HepG2 (cell line): ENCODE measurements around the gene PFN1. TPM values are rescaled to one million over a fixed set of nuclear protein-coding genes. Genes with fewer than 3 reads are reported as not detected.
A peak's percentile ranks its signal among the peaks of the same experiment; 100 is the strongest.

Source experiments
- ATAC-seq: fragments of 200-7000 bp; cut with Tn5 transposase; 3 replicates; pipeline ENCODE4 v1.9.1; 2020; ENCODE audit warnings: mild to moderate bottlenecking, moderate library complexity
- BruUV-seq: library from RNA; stranded (reverse); fragments of 400-500 nt; replicated peaks from 2 replicates; lab custom pipeline; 2021; lab: Mats Ljungman, UMichigan
- CTCF ChIA-PET: fragments of 300-600 bp; formaldehyde crosslinking; extraction: SDS; loops from one replicate; lab custom pipeline; 2021; ENCODE audit warnings: low total read pairs, inconsistent platforms, low intra/inter-chr PET ratio; lab: Yijun Ruan, JAX
- POLR2A ChIA-PET: fragments of 350-600 bp; sonication (Branson Sonifier 250); formaldehyde crosslinking; loops from one replicate; lab custom pipeline; 2020; ENCODE audit warnings: antibody characterized with exemption, inconsistent platforms; lab: Yijun Ruan, JAX
- DNase-seq: peaks from one replicate; pipeline ENCODE4 v3.0.0-alpha.2; 2015; ENCODE audit warnings: low spot score
- FAIRE-seq: peaks from 3 replicates; lab custom pipeline; 2011; peaks lifted over from hg19 to GRCh38; lab: Jason Lieb, UNC
- H2AFZ ChIP-seq: one replicate; pipeline ENCODE4 v1.6.1; 2011; ENCODE audit warnings: low read length, inconsistent platforms
- H3K27ac ChIP-seq: fragments of 300-600 bp; 3 replicates; pipeline ENCODE4 v1.8.0; 2011; ENCODE audit warnings: mixed run types, mild to moderate bottlenecking, mixed read lengths, low read length, inconsistent platforms; ENCODE audit not compliant: insufficient read depth; ENCODE audit errors: extremely low read length
- H3K27me3 ChIP-seq, 2 experiments: fragments of 200-600 bp in 1 of 2; 2 replicates in 1 of 2; 3 replicates in 1 of 2; pipeline versions ENCODE4 v1.6.0 to v1.8.0; 2011; ENCODE audit warnings: low read length in 2 of 2, mild to moderate bottlenecking in 2 of 2, moderate library complexity in 2 of 2, inconsistent platforms in 1 of 2; ENCODE audit not compliant: insufficient read depth in 2 of 2, control insufficient read depth in 1 of 2
- H3K36me3 ChIP-seq, 2 experiments: fragments of 200-600 bp in 1 of 2; replicated peaks in 1 of 2; 2 replicates in 1 of 2; 3 replicates in 1 of 2; pipeline versions ENCODE4 v1.5.1 to v1.8.0; 2011; ENCODE audit warnings: low read length in 2 of 2, inconsistent platforms in 1 of 2; ENCODE audit not compliant: insufficient read depth in 2 of 2, control insufficient read depth in 1 of 2
- H3K4me1 ChIP-seq: 2 replicates; pipeline ENCODE4 v1.5.1; 2012; ENCODE audit warnings: low read length, inconsistent platforms; ENCODE audit not compliant: insufficient read depth
- H3K4me2 ChIP-seq: 2 replicates; pipeline ENCODE4 v1.6.0; 2011; ENCODE audit warnings: low read depth, low read length, inconsistent platforms
- H3K4me3 ChIP-seq, 3 experiments: fragments of 200-600 bp in 1 of 3; sonication (generic), shearing (Covaris generic) in 1 of 3; replicated peaks in 1 of 3; 2 replicates each; pipeline ENCODE4 v1.5.1; 2011 to 2016; ENCODE audit warnings: low read length in 3 of 3, inconsistent platforms in 2 of 3, low read depth in 2 of 3, mild to moderate bottlenecking in 2 of 3, control low read depth in 1 of 3, mixed read lengths in 1 of 3; ENCODE audit not compliant: insufficient read depth in 1 of 3
- H3K79me2 ChIP-seq: one replicate; pipeline ENCODE4 v1.6.1; 2011; ENCODE audit warnings: low read length, inconsistent platforms; ENCODE audit not compliant: insufficient read depth
- H3K9ac ChIP-seq: 2 replicates; pipeline ENCODE4 v1.6.0; 2011; ENCODE audit warnings: mild to moderate bottlenecking, low read depth, low read length, inconsistent platforms; ENCODE audit not compliant: insufficient read depth
- H3K9me3 ChIP-seq: 2 replicates; pipeline ENCODE4 v1.5.1; 2012; ENCODE audit warnings: mild to moderate bottlenecking, low read length
- H4K20me1 ChIP-seq: 2 replicates; pipeline ENCODE4 v1.6.0; 2011; ENCODE audit warnings: inconsistent platforms, mild to moderate bottlenecking, low read length, moderate library complexity; ENCODE audit not compliant: insufficient read depth
- ASH2L ChIP-seq: fragments of 300-600, 200-600 bp; sonication (generic); IDR thresholded peaks from 2 replicates; pipeline ENCODE4 v1.7.0; 2017; ENCODE audit warnings: low read depth, mild to moderate bottlenecking, moderate library complexity, mixed read lengths, low read length; ENCODE audit not compliant: insufficient read length
- MEF2D ChIP-seq: sonication (generic); formaldehyde crosslinking; IDR thresholded peaks from 2 replicates; pipeline ENCODE4 v1.5.1; 2020; ENCODE audit warnings: mild to moderate bottlenecking, missing genetic modification reagents
- TCF12 ChIP-seq, 2 experiments: fragments of 450-650 bp in 1 of 2; sonication (generic) in 1 of 2; formaldehyde crosslinking in 1 of 2; IDR thresholded peaks; 2 replicates each; pipeline versions ENCODE4 v1.6.1 to v1.8.0; 2017 to 2022; ENCODE audit warnings: antibody characterized with exemption in 1 of 2, mild to moderate bottlenecking in 1 of 2, missing genetic modification reagents in 1 of 2, moderate library complexity in 1 of 2
- ZBTB7A ChIP-seq: sonication (generic); formaldehyde crosslinking; IDR thresholded peaks from 2 replicates; pipeline ENCODE4 v1.8.0; 2022; ENCODE audit warnings: mild to moderate bottlenecking, missing genetic modification reagents
- ZEB1 ChIP-seq: IDR thresholded peaks from 2 replicates; pipeline ENCODE4 v1.6.1; 2012; ENCODE audit warnings: mild to moderate bottlenecking, low read depth, inconsistent platforms; ENCODE audit not compliant: insufficient replicate concordance
- ZSCAN25 ChIP-seq: sonication (generic); formaldehyde crosslinking; IDR thresholded peaks from 2 replicates; pipeline ENCODE4 v1.8.0; 2022; ENCODE audit warnings: mild to moderate bottlenecking, missing genetic modification reagents
- WGBS: methylation state at CpG from one replicate; pipeline ENCODE4 v1.1.6; 2017; ENCODE audit warnings: low lambda C conversion rate; 5-methylcytosine and 5-hydroxymethylcytosine counted together
- in situ Hi-C: cut with HindIII; loops from 2 replicates; pipeline ENCODE4 v1.10.0; 2017; ENCODE audit warnings: low pct_unique_long_range_greater_than_20kb; ENCODE audit not compliant: extremely low pct_ligation_motif_present
- intact Hi-C: fragments of 100-400 bp; cut with micrococcal nuclease; formaldehyde crosslinking; loops from one replicate; pipeline ENCODE4 v1.10.0; 2022; ENCODE audit not compliant: unreplicated experiment
- polyA plus RNA-seq, 8 experiments: library from polyadenylated mRNA; depleted of rRNA in 3 of 8; stranded (reverse) in 7 of 8; unstranded in 1 of 8; fragments of >200 nt; fragmentation: Illumina TruSeq in 4 of 8; extraction: Trizol in 4 of 8; gene quantifications; 2 replicates each; pipeline versions ENCODE4 v1.2.1 to v1.2.3, GENCODE V29; 2011 to 2016; ENCODE audit warnings: low read depth in 4 of 8, missing spikeins in 1 of 8, mixed read lengths in 1 of 8; ENCODE audit not compliant: insufficient read depth in 1 of 8
- total RNA-seq, 5 experiments: library from RNA; depleted of rRNA; stranded (reverse); fragments of >200 nt; fragmentation: Illumina TruSeq; extraction: Trizol; gene quantifications; 2 replicates each; pipeline ENCODE4 v1.2.3, GENCODE V29; 2016; ENCODE audit warnings: low read depth in 1 of 5
- TF ChIP-seq, protein P1 (sequence below): sonication (generic); formaldehyde crosslinking; IDR thresholded peaks from 2 replicates; pipeline ENCODE4; 2020; ENCODE audit warnings: missing genetic modification reagents, mild to moderate bottlenecking, borderline replicate concordance
- TF ChIP-seq, protein P2 (sequence below): sonication (generic); formaldehyde crosslinking; IDR thresholded peaks from 2 replicates; pipeline ENCODE4 v1.4.0; 2020; ENCODE audit warnings: missing genetic modification reagents, borderline replicate concordance
- TF ChIP-seq, protein P3 (sequence below): sonication (generic); formaldehyde crosslinking; IDR thresholded peaks from 2 replicates; pipeline ENCODE4 v1.4.0; 2020; ENCODE audit warnings: mild to moderate bottlenecking, missing genetic modification reagents
- TF ChIP-seq, protein P4 (sequence below): sonication (generic); formaldehyde crosslinking; conservative IDR thresholded peaks from 2 replicates; pipeline ENCODE4 v1.4.0; 2020; ENCODE audit warnings: missing genetic modification reagents
- TF ChIP-seq, protein P5 (sequence below): IDR thresholded peaks from 2 replicates; pipeline ENCODE4 v1.6.1; 2018; ENCODE audit warnings: missing genetic modification reagents, mild to moderate bottlenecking, missing compliant biosample characterization

Gene PFN1
- total and polyA plus RNA-seq, 2 of the 13 experiments (the other 11 are each of a cell fraction or from before 2014, with no cell fraction given): 494 to 613 TPM

DNA sequence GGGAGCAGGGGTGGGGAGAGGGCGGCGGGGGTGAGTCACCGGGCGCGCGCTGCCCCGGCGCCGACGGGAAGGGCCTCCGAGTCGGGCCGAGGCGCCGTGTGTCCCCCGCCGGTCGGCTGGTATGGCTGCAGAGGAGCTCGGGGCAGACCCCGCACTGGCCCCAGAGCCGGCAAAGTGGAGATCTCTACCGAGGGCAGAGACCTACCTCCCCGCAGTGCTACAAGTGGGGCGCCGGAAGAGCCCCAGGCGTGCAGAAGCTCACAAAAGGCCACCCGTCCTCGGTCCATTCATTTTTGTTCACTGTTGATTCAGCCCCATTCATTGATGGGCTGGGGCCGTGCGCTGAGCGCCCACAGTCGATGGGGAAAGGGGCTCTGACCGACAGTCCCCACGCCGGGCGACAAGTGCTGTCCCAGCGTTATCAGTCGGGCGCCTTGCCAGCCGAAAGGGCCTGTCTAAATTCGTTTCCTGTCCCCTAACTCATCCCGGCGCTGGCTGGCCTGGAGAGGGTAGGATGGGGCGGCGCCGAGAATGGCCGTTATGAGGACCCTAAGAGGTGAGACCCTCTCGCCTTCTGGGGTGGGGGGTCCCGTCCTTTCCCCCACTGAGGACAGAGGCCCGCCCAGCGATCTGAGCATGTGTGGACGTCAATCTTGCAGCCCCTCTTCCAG is 1.9 kb upstream of the PFN1 start:
- in situ Hi-C loops: no loop called here
- peak; percentile 52 for ATAC-seq
- peaks cover 52% of the 10 kb centered on the region for H3K4me1 ChIP-seq
- TF ChIP-seq, protein P1, sequence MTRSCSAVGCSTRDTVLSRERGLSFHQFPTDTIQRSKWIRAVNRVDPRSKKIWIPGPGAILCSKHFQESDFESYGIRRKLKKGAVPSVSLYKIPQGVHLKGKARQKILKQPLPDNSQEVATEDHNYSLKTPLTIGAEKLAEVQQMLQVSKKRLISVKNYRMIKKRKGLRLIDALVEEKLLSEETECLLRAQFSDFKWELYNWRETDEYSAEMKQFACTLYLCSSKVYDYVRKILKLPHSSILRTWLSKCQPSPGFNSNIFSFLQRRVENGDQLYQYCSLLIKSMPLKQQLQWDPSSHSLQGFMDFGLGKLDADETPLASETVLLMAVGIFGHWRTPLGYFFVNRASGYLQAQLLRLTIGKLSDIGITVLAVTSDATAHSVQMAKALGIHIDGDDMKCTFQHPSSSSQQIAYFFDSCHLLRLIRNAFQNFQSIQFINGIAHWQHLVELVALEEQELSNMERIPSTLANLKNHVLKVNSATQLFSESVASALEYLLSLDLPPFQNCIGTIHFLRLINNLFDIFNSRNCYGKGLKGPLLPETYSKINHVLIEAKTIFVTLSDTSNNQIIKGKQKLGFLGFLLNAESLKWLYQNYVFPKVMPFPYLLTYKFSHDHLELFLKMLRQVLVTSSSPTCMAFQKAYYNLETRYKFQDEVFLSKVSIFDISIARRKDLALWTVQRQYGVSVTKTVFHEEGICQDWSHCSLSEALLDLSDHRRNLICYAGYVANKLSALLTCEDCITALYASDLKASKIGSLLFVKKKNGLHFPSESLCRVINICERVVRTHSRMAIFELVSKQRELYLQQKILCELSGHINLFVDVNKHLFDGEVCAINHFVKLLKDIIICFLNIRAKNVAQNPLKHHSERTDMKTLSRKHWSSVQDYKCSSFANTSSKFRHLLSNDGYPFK (CRISPR knock-in tag): no peak
- TF ChIP-seq, protein P2, sequence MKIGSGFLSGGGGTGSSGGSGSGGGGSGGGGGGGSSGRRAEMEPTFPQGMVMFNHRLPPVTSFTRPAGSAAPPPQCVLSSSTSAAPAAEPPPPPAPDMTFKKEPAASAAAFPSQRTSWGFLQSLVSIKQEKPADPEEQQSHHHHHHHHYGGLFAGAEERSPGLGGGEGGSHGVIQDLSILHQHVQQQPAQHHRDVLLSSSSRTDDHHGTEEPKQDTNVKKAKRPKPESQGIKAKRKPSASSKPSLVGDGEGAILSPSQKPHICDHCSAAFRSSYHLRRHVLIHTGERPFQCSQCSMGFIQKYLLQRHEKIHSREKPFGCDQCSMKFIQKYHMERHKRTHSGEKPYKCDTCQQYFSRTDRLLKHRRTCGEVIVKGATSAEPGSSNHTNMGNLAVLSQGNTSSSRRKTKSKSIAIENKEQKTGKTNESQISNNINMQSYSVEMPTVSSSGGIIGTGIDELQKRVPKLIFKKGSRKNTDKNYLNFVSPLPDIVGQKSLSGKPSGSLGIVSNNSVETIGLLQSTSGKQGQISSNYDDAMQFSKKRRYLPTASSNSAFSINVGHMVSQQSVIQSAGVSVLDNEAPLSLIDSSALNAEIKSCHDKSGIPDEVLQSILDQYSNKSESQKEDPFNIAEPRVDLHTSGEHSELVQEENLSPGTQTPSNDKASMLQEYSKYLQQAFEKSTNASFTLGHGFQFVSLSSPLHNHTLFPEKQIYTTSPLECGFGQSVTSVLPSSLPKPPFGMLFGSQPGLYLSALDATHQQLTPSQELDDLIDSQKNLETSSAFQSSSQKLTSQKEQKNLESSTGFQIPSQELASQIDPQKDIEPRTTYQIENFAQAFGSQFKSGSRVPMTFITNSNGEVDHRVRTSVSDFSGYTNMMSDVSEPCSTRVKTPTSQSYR (CRISPR knock-in tag): peak; percentile 5; the same call in 1 of the 2 replicates
- TF ChIP-seq, protein P3, sequence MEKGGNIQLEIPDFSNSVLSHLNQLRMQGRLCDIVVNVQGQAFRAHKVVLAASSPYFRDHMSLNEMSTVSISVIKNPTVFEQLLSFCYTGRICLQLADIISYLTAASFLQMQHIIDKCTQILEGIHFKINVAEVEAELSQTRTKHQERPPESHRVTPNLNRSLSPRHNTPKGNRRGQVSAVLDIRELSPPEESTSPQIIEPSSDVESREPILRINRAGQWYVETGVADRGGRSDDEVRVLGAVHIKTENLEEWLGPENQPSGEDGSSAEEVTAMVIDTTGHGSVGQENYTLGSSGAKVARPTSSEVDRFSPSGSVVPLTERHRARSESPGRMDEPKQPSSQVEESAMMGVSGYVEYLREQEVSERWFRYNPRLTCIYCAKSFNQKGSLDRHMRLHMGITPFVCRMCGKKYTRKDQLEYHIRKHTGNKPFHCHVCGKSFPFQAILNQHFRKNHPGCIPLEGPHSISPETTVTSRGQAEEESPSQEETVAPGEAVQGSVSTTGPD (CRISPR knock-in tag): peak; percentile 55; the same call in 1 of the 2 replicates
- TF ChIP-seq, protein P4, sequence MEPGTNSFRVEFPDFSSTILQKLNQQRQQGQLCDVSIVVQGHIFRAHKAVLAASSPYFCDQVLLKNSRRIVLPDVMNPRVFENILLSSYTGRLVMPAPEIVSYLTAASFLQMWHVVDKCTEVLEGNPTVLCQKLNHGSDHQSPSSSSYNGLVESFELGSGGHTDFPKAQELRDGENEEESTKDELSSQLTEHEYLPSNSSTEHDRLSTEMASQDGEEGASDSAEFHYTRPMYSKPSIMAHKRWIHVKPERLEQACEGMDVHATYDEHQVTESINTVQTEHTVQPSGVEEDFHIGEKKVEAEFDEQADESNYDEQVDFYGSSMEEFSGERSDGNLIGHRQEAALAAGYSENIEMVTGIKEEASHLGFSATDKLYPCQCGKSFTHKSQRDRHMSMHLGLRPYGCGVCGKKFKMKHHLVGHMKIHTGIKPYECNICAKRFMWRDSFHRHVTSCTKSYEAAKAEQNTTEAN (CRISPR knock-in tag): no peak
- no peak for TF ChIP-seq TCF12 (IDR thresholded peaks at IDR 0.05)
- 0 out of 2 replicates have a peak, but pooled peaks have one; percentile 48 for TF ChIP-seq TCF12 (CRISPR knock-in tag; IDR thresholded peaks at IDR 0.05)
- TF ChIP-seq MEF2D (CRISPR knock-in tag): 0 out of 2 replicates have a peak, but pooled peaks have one; percentile 52
- TF ChIP-seq ZBTB7A: peak; percentile 63; the same call in 1 of the 2 replicates
- peak; percentile 52 for TF ChIP-seq ASH2L
- TF ChIP-seq, protein P5, sequence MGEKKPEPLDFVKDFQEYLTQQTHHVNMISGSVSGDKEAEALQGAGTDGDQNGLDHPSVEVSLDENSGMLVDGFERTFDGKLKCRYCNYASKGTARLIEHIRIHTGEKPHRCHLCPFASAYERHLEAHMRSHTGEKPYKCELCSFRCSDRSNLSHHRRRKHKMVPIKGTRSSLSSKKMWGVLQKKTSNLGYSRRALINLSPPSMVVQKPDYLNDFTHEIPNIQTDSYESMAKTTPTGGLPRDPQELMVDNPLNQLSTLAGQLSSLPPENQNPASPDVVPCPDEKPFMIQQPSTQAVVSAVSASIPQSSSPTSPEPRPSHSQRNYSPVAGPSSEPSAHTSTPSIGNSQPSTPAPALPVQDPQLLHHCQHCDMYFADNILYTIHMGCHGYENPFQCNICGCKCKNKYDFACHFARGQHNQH (CRISPR knock-in tag): 0 out of 2 replicates have a peak, but pooled peaks have one; percentile 52
- peak; percentile 16 for TF ChIP-seq ZSCAN25 (CRISPR knock-in tag)
- peak; percentile 65 for TF ChIP-seq ZEB1

More for the DNA sequence above, 1.9 kb upstream of the PFN1 start:
- peaks cover 24% of the 10 kb centered on the region for H4K20me1 ChIP-seq
- H3K4me2 ChIP-seq: peak overlapping the region; percentile 93
- peaks cover 41% of the 10 kb centered on the region for H3K79me2 ChIP-seq
- H3K27ac ChIP-seq: peak overlapping the region; percentile 99
- CTCF ChIA-PET: no interaction called here
- POLR2A ChIA-PET: interaction anchor here (0.8 to 10.0 kb wide), 7 partner anchors 10 to 49 kb away, joined by 3 to 273 read pairs (median 5); partner anchors contain the start of genes RNF167, SLC25A11 and SPAG7
- H3K27me3 ChIP-seq: no peaks in the 10 kb centered on the region; a peak in 1 of 5 replicates
- FAIRE-seq: no peak
- H3K9me3 ChIP-seq: no peaks in the 10 kb centered on the region
- H3K9ac ChIP-seq: peak overlapping the region; percentile 84
- intact Hi-C loops: loop anchor here (1.0 to 5.0 kb wide), 2 partner anchors 17 to 43 kb away; partner anchors contain the start of gene SPAG7
- H2AFZ ChIP-seq: no peak overlapping the region
- BruUV-seq: TSS peak; percentile 64
- H3K36me3 ChIP-seq: peaks cover 8 to 19% of the 10 kb centered on the region in 2 experiments
- peak; percentile 56 for DNase-seq
- WGBS: 0% methylated on average over 4 of the region's 52 CpGs
- peak overlapping the region; percentile 52 to 88 (median 86) for H3K4me3 ChIP-seq
